GM19238 (cell line): ENCODE results near the gene ZNF594.
"Not testable (repeated sequence)": the region's sequence is repeated elsewhere in the genome, so short reads cannot be mapped to it uniquely, and the experiment has no call there.

Experiments
- DNase-seq: peaks from one replicate; pipeline ENCODE4 v3.0.0; 2011; ENCODE audit warnings: low spot score; ENCODE audit not compliant: insufficient read length

ZNF594 gene

GRCh38 chr17:5191541-5192417, at the start of gene ZNF594:
ZNF594 (minus strand) TSS chr17:5191868; CDS start chr17:5184256, 7,612 bp downstream.
- peak; percentile 98 for DNase-seq

GRCh38 chr17:5239769-5240168, 48.1 kb upstream of the ZNF594 start:
- DNase-seq, result not testable (repeated sequence)

GRCh38 chr17:5238333-5238732, 46.7 kb upstream of the ZNF594 start:
- DNase-seq, result no peak

DNA sequence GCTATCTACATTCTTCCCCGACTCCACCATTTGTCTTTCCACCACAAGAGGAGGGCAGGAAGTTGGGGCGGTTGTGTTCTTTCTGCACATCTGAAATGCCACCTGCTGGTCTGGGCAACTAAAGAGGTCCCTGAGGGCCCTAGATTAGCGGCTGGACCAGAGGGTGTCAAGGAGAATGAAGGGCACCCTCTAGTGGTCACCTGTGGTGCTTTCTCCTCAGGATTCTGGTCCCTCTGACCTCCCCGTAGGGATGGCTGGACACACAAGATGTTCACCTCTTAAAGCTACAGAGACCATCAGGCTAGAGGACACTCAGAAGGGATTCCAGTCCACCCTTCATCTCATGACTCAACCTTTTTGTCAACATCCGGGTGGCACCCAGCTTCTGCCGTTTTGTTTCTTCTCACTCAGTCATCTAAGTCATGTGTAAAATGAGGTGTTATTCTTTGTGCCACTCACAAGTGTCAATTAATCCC, 45.9 kb upstream of the ZNF594 start:
- peak; percentile 42 for DNase-seq

DNA sequence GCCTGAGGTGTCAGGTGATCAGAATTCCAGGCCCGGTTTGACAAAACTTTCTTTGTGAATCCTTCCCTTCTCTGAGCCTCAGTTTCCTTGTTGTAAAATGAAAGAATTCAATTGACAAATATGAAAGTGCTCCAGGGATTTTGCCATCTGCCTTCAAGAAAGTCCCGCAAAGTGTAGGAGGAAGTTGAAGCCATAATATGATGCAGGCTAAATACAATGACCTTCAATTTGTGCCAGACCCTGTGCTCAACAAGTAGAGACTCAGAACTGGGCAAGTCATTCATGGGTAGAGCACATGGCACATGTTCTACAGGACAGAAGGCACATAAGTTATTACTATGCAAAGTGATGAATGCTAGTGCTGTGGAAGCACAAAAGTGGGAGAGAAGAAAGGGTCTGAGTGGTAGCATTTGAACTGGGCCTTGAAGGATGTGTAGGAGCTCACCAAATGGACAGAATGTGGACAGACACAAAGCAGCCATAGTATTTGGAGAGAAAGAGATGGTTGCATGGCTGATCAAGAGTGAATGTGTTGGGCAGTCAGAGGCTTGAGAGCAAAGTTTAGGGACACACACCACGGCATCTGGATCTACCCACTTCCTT, 45.4 kb upstream of the ZNF594 start:
- DNase-seq, result no peak

GRCh38 chr17:5234645-5235576, 43.2 kb upstream of the ZNF594 start, which contains the start of gene SCIMP:
SCIMP (minus strand) TSS chr17:5234860; CDS start chr17:5234755, 105 bp downstream.
- DNase-seq, result peak; percentile 55

DNA sequence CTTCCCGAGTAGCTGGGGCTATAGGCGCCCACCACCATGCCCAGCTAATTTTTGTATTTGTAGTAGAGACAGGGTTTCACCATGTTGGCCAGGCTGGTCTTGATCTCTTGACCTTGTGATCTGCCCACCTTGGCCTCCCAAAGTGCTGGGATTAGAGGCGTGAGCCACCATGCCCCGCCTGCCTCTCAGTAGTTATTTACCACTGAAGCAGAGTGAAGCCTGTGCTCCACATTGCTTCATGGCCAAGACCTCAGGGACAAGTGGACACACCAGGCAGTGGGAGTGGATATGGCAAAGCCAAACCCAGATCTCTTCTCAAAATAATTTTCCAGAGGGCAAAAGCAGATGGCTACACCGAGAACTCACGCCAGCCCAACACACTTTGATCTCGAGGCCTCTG, 41.8 kb upstream of the ZNF594 start:
- not testable (repeated sequence) for DNase-seq

DNA sequence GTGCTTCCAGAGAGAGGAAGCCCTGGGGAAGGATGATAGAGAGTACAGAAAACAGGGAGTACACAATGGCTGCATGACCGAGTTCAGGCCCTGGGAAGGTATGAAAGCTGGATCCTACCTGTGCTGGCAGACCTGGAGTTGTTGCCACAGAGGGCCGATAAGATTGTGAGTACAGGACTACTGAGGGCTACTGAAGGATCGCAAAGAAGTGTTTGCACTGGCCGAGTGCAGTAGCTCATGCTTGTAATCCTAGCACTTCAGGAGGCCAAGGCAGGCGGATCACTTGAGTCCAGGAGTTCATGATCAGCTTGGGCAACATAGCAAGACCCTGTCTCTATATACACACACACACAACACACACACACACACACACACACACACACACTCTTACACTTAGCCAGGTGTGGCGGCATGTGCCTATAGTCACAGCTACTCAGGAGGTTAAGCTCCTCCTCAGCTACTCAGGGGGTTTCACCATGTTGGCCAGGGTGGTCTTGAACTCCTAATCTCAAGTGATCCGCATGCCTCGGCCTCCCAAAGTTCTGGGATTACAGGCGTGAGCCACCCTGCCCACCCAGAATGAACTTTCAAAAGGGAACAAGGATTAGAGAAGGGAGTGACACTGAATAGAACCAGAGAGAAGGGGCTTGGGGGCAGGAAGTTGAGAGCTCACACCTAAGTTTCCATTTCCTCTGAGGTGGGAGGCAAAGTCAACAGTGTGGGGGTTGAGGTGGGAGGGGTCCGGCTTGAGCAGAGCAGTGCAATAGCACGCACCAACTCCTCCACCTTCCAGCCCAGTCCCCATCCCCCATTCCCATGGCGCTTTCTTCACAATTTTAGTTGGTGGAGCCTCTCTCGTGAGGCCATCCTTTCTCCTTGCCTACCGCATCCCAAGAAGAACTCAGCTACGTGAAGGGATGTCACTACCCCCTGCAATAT, 35.5 kb upstream of the ZNF594 start:
- DNase-seq, result no peak

DNA sequence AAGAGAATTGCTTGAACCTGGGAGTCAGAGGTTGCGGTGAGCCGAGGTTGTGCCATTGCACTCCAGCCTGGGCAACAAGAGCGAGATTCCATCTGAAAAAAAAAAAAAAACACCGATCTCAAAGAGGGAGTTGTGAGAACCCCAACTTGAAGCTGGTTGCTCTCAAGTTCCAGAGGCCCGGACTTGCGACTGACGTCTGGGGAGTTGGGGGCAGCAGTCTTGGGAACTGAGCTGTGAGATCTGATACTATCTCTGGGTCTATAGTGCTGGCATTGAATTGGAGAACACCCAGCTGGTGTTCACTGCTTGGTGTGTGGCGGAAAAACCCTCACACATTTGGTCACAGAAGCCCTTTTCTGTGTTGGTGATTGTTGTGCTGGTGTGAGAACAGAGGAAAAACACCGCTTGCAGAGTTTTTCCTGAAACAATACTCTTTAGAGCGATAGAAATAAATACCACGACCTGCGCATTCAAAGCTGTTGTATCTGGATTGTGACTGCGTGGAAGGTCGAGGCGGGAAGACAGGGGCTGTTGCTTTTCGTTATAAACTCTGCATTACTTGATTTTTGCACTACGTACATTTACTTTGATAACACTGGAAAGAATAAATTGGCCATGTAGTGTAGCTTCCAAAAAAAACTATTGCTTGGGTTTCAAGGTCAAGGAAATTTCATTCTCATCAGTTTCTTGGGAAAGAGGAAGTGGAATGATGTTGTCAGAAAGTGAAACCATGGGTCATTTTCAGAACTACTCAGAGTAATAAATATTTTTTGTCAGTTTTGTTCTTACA, 34.2 kb upstream of the ZNF594 start:
- no peak for DNase-seq

- not testable (repeated sequence) for DNase-seq
These were observed 30.2 kb upstream of the ZNF594 start for GRCh38 chr17:5221912-5222311.

DNA sequence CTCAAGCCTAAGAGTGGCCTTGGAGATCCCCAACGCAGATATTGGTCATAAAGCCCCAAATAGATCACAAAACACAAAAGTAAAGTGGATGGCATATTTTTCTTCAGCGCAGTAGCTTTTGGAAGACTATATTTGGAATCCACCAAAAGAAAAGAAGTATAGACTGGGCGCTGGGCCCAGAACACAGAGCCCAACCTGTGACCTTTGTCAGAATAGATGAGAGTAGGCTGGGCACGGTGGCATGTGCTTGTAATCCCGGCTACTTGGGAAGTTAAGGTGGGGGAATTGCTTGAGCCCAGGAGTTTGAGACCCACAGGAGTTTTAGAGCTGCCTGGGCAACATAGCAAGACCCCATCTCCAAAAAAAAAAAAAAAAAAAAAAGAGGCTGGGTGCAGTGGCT, 28.4 kb upstream of the ZNF594 start:
- no peak for DNase-seq

DNA sequence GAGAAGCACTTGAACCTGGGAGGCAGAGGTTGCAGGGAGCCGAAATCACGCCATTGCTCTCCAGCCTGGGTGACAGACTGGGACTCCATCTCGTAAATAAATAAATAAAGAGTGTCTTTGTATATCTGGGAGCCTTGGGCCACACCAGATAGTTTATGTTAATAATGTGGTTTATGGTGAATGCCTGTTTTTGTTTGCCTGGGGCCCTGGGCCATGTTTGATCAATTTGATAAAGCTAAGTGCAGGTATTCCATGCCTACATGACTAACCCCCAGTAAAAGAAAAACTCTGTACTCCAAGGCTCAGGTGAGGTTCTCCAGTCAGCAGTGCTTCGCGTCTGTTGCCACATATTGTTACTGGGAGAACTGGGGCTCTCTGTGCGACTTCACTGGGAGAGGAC, 27.9 kb upstream of the ZNF594 start:
- DNase-seq, result no peak

DNA sequence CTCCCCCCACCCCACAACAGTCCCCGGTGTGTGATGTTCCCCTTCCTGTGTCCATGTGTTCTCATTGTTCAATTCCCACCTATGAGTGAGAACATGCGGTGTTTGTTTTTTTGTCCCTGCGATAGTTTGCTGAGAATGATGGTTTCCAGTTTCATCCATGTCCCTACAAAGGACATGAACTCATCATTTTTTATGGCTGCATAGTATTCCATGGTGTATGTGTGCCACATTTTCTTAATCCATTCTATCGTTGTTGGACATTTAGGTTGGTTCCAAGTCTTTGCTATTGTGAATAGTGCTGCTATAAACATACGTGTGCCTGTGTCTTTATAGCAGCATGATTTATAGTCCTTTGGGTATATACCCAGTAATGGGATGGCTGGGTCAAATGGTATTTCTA, 25.9 kb upstream of the ZNF594 start:
- not testable (repeated sequence) for DNase-seq

DNA sequence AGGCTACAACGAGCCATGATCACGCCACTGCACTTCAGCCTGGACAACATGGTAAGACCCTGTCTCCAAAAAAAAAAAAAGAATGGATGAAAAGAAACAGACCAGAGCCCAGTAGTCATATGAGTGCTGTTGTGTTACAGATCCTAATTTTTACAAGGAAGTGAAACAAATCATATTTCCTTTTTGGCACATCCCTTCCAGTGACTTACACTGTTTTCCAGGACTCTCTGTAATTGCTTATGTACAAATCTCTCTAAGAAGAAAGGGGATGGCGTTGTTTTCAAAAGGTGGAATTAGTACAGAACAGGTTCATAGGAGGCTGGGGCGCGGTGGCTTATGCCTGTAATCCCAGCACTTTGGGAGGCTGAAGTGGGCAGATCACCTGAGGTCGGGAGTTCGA, 19.8 kb upstream of the ZNF594 start:
- no peak for DNase-seq

DNA sequence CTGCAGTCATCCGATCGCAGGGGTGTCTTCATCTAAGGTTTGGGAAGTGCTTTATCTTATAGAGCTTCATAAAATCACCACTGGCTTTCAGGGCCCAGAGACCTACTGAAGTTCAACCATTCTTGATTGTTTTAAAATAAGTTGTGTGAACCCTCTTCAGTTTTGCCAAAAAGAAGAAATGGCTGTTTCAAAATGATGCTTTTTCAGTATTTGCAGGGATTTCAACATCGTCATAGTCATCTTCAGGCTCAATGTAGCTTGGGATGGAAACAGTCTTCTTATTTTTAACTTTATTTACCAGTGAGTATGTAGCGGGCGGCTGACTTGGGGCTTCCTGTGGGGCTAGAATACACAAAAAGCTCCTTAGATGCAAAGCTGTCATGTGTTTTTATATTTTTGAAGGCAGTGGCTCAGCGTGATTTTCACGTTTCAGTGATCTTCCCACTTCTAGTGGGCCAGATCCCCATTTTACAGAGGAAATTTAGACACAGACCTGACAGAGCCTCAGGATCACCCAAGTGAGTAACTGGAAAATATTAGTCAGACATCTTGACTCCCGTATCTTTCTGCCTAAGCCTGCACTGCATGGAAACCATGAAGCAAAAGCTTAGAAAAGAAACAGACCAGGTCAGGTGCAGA, 19.1 kb upstream of the ZNF594 start:
- DNase-seq, result no peak

DNA sequence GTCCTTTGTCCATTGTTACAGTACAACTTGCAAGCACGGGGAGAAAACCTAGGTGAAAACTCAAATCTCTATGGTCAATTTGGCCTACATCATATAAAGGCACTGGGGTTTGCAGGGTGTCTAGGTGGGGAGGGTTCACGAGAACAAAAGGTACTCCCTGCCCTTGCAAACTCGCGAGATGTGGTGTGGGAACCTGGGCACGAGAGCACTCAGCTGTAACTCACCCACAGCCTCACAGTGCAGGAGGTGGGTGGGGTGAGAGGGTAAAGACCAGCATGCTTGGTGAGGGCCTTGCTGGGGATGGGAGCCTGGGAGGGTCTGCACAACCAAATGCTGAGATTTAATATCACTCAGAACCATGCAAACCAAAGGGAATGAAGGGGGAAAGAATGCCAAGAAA, 18.4 kb upstream of the ZNF594 start:
- no peak for DNase-seq

- no peak for DNase-seq
These were observed 17.7 kb upstream of the ZNF594 start for GRCh38 chr17:5209396-5209795.

- DNase-seq, result no peak
These were observed 12.2 kb upstream of the ZNF594 start for GRCh38 chr17:5203908-5204294.
